NK-92 treated with Interleukin-12 subunit alpha and Interleukin-12 subunit beta, amount 100 ng/mL, for 24 hours (cell line): ENCODE measurements around the gene MB21D2.
"Not testable (repeated sequence)": the region's sequence is repeated elsewhere in the genome, so short reads cannot be mapped to it uniquely, and the experiment has no call there.

ENCODE experiments used
- DNase-seq: peaks from one replicate; lab custom pipeline; 2025; lab: John Stamatoyannopoulos, UW

MB21D2 gene

GRCh38 chr3:192802957-192803899 is 114.4 kb downstream of the MB21D2 start:
- DNase-seq: no peak

GRCh38 chr3:192801985-192802384 is 115.7 kb downstream of the MB21D2 start:
- DNase-seq: no peak

DNA sequence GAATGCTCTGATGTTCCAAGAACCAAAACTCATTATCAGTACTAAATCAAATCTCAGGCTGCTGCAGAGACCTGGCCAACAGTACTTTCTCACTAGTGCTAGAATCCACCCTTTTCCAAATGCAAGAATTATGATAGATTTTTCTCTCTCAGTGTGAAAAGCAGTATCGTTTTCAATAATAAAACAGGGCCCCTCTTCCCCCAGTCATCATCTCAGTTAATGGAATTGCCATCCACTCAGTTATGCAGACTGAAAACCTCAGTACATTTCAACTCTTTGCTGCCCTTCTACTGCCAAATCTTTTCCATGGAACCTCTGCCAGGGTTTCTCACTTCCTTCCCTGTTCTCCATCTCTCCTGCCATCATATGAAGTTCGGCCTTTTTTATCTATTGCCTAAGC is 117.9 kb downstream of the MB21D2 start:
- DNase-seq: no peak

GRCh38 chr3:192795021-192795420 is 122.6 kb downstream of the MB21D2 start:
- no peak for DNase-seq

GRCh38 chr3:192794216-192794615 is 123.4 kb downstream of the MB21D2 start:
- DNase-seq: no peak

DNA sequence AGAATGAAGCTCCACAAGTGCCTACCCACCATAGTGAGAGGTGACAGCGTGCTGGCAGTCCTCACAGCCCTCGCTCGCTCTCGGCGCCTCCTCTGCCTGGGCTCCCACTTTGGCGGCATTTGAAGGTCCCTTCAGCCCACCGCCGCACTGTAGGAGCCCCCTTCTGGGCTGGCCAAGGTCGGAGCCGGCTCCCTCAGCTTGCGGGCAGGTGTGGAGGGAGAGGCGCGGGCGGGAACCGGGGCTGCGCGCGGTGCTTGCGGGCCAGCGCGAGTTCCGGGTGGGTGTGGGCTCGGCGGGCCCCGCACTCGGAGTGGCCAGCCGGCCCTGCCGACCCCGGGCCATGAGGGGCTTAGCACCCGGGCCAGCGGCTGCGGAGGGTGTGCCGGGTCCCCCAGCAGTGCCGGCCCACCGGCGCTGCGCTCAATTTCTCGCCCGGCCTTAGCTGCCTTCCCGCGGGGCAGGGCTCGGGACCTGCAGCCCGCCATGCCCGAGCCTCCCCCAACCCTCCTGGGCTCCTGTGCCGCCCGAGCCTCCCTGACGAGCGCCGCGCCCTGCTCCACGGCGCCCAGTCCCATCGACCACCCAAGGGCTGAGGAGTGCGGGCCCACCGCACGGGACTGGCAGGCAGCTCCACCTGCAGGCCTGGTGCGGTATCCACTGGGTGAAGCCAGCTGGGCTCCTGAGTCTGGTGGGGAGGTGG is 128.7 kb downstream of the MB21D2 start:
- not testable (repeated sequence) for DNase-seq

GRCh38 chr3:192778508-192778907 is 139.1 kb downstream of the MB21D2 start:
- no peak for DNase-seq

GRCh38 chr3:192774341-192774740 is 143.3 kb downstream of the MB21D2 start:
- not testable (repeated sequence) for DNase-seq

GRCh38 chr3:192772240-192772894 is 145.3 kb downstream of the MB21D2 start:
- no peak for DNase-seq

DNA sequence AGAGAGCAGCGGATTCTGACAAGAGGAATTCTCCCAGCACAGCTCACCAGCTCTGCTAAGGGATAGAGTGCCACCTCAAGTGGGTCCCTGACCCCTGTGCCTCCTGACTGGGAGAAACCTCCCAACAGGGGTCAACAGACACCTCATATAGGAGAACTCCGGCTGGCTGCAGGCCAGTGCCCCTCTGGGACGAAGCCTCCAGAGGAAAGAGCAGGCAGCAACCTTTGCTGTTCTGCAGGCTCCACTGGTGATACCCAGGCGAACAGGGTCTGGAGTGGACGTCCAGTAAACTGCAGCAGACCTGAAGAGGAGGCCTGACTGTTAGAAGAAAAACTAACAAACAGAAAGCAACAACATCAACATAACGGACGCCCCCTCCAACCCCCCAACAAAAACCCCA is 159.0 kb downstream of the MB21D2 start:
- DNase-seq: no peak

DNA sequence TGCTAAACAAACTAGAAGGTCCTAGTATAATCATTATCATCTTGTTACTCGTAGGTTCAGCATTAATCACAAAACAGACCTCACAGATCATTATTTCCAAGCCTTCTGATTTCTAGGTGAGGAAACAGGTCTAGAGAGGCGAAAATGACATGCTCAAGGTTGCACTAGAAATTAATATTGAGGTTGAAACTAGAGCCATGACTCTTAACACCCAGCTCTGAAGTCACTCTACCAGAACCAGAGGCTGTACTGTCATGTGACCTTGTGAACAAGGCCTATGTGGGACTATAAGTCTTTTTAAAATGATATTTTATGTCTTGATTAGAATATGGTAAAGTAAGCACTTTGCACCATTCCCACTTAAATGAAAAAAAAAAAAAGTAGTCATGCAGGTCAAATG is 166.5 kb downstream of the MB21D2 start:
- DNase-seq: no peak

DNA sequence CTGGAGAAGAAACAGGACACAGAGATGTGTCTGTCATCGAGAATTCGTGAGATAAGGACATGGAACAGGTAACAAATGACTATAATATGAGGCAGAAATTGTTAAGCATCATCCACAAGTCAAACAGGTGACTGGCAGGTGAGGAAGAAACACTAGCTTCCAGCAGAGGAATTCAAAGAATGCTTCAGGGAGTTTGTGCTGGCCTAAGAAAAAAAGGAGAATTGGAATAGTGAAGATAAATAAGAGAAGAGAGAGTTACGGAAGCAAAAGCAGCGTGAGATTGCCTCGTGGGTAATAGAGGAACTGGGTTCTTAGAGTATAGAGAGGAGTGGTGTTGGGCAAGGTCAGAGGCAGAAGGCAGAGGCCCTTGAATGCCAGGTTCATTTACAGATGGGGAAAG is 167.5 kb downstream of the MB21D2 start:
- DNase-seq: no peak

DNA sequence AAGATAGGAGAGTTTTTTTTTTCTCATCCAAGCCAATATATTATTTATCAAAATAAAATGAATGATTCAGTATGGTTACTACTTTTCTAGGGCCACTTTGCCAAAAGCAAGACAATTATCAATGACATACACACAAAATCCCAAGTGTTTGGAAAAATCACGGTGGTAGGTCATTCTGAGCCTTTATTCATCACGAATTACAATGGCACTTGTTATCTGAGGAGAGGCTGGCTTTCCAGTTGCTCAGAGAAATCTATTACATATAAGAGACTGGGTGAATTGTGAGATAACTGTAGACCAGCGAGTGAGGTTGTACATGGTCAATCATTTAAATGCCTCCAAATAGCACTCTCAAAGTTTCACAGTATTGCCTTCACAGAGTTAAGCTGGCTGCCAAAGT is 169.9 kb downstream of the MB21D2 start:
- DNase-seq: no peak

GRCh38 chr3:192747145-192747544 is 170.5 kb downstream of the MB21D2 start:
- no peak for DNase-seq
